Measurements from ENCODE around the gene DCAF10. TPM values are rescaled to one million over a fixed set of nuclear protein-coding genes. Genes with fewer than 3 reads are reported as not detected.
"Not testable (repeated sequence)": the region's sequence is repeated elsewhere in the genome, so short reads cannot be mapped to it uniquely, and the experiment has no call there.

Gene DCAF10
- 10 to 100 TPM; 34.0 to 38.4 (median 36.3) TPM for polyA plus RNA-seq (ENCODE audit: insufficient read length in 3 of 3)

- DNase-seq (ENCODE audit: low read depth in 3 of 3, low spot score in 2 of 3): peak; percentile 58 to 72 (median 65)
Measured at GRCh38 chr9:37800631-37801286, at the start of gene DCAF10. Gene DCAF10 (plus strand): TSS chr9:37800797. CDS start chr9:37800867, 70 bp downstream.

- no peak for DNase-seq (ENCODE audit: low read depth in 3 of 3, low spot score in 2 of 3)
Measured at GRCh38 chr9:37751186-37751585, 49.4 kb upstream of the DCAF10 start.

GRCh38 chr9:37751704-37752103 lies 48.9 kb upstream of the DCAF10 start:
- DNase-seq (ENCODE audit: low read depth in 3 of 3, low spot score in 2 of 3): not testable (repeated sequence)

GRCh38 chr9:37752112-37752511 lies 48.5 kb upstream of the DCAF10 start:
- not testable (repeated sequence) for DNase-seq (ENCODE audit: low read depth in 3 of 3, low spot score in 2 of 3)

- no peak for DNase-seq (ENCODE audit: low read depth in 3 of 3, low spot score in 2 of 3)
Measured at GRCh38 chr9:37752642-37753488, 47.7 kb upstream of the DCAF10 start.

- peak; percentile 45 to 72 (median 58) for DNase-seq (ENCODE audit: low read depth in 3 of 3, low spot score in 2 of 3)
Measured at GRCh38 chr9:37753489-37754190, 47.0 kb upstream of the DCAF10 start, which contains the start of gene TRMT10B. Gene TRMT10B (plus strand): TSS chr9:37753805. CDS start chr9:37761932, 8,127 bp downstream.

- DNase-seq (ENCODE audit: low read depth in 3 of 3, low spot score in 2 of 3): no peak
Measured at GRCh38 chr9:37758747-37759146, 41.9 kb upstream of the DCAF10 start.

GRCh38 chr9:37760416-37761161 lies 40.0 kb upstream of the DCAF10 start:
- no peak for DNase-seq (ENCODE audit: low read depth in 3 of 3, low spot score in 2 of 3)

- DNase-seq (ENCODE audit: low read depth in 3 of 3, low spot score in 2 of 3): no peak
Measured at GRCh38 chr9:37761511-37761910, 39.1 kb upstream of the DCAF10 start.

- not testable (repeated sequence) for DNase-seq (ENCODE audit: low read depth in 3 of 3, low spot score in 2 of 3)
Measured at GRCh38 chr9:37765263-37765662, 35.3 kb upstream of the DCAF10 start.

GRCh38 chr9:37769306-37769705 lies 31.3 kb upstream of the DCAF10 start:
- no peak for DNase-seq (ENCODE audit: low read depth in 3 of 3, low spot score in 2 of 3)

GRCh38 chr9:37769995-37770394 lies 30.6 kb upstream of the DCAF10 start:
- DNase-seq (ENCODE audit: low read depth in 3 of 3, low spot score in 2 of 3): no peak

GRCh38 chr9:37775216-37775919 lies 25.2 kb upstream of the DCAF10 start:
- DNase-seq (ENCODE audit: low read depth in 3 of 3, low spot score in 2 of 3): no peak

- DNase-seq (ENCODE audit: low read depth in 3 of 3, low spot score in 2 of 3): no peak
Measured at GRCh38 chr9:37776328-37776727, 24.3 kb upstream of the DCAF10 start.

- no peak for DNase-seq (ENCODE audit: low read depth in 3 of 3, low spot score in 2 of 3)
Measured at GRCh38 chr9:37778534-37778933, 22.1 kb upstream of the DCAF10 start.

- DNase-seq (ENCODE audit: low read depth in 3 of 3, low spot score in 2 of 3): no peak
Measured at GRCh38 chr9:37784291-37784615, 16.3 kb upstream of the DCAF10 start.

GRCh38 chr9:37784616-37785483 lies 15.7 kb upstream of the DCAF10 start, which contains the start of gene EXOSC3:
Gene EXOSC3 (minus strand): TSS chr9:37785064. CDS start chr9:37785044, 20 bp downstream.
- DNase-seq (ENCODE audit: low read depth in 3 of 3, low spot score in 2 of 3): peak; percentile 78 to 84 (median 78)

GRCh38 chr9:37787059-37787458 lies 13.5 kb upstream of the DCAF10 start:
- DNase-seq (ENCODE audit: low read depth in 3 of 3, low spot score in 2 of 3): no peak

GRCh38 chr9:37788332-37788731 lies 12.3 kb upstream of the DCAF10 start:
- DNase-seq (ENCODE audit: low read depth in 3 of 3, low spot score in 2 of 3): no peak
